Kidney epithelial cell (primary cell): Measurements from ENCODE around the gene NR1H2. TPM values are rescaled to one million over a fixed set of nuclear protein-coding genes. Genes with fewer than 3 reads are reported as not detected.

Experiments
- DNase-seq: peaks from one replicate; pipeline ENCODE4 v3.0.0-alpha.2; 2010; ENCODE audit warnings: low read depth
- H3K27me3 ChIP-seq: 2 replicates; pipeline ENCODE4 v1.6.0; 2011; ENCODE audit warnings: low read length; ENCODE audit not compliant: control insufficient read depth, insufficient read depth
- H3K36me3 ChIP-seq: 2 replicates; pipeline ENCODE4 v1.5.1; 2011; ENCODE audit warnings: low read length; ENCODE audit not compliant: control insufficient read depth, insufficient read depth
- H3K4me3 ChIP-seq: 2 replicates; pipeline ENCODE4 v1.5.1; 2011; ENCODE audit warnings: low read depth, mild to moderate bottlenecking, control low read depth, low read length
- CTCF ChIP-seq: IDR thresholded peaks from 2 replicates; pipeline ENCODE4 v1.5.1; 2011; ENCODE audit warnings: mild to moderate bottlenecking, moderate library complexity, low read length, control low read depth, inconsistent platforms; ENCODE audit not compliant: insufficient read depth, poor library complexity, severe bottlenecking
- total RNA-seq: library from RNA; depleted of rRNA; stranded (reverse); fragments of >200 nt; gene quantifications from 2 replicates; pipeline ENCODE4 v1.2.3, GENCODE V29; 2015

NR1H2 gene
- total RNA-seq, 1 donor from 2014 or later, result 86.5 TPM

- no peaks in the 10 kb centered on the region for H3K36me3 ChIP-seq
- no peak overlapping the region for H3K4me3 ChIP-seq
- DNase-seq, result no peak
- no peak for TF ChIP-seq CTCF
- peaks cover 23% of the 10 kb centered on the region for H3K27me3 ChIP-seq
These were observed 46.4 kb downstream of the NR1H2 start for GRCh38 chr19:50422397-50423278.

GRCh38 chr19:50423279-50424113, 47.2 kb downstream of the NR1H2 start:
- peaks cover 22% of the 10 kb centered on the region for H3K27me3 ChIP-seq
- no peak overlapping the region for H3K4me3 ChIP-seq
- no peak for TF ChIP-seq CTCF
- DNase-seq, result no peak
- no peaks in the 10 kb centered on the region for H3K36me3 ChIP-seq

DNA sequence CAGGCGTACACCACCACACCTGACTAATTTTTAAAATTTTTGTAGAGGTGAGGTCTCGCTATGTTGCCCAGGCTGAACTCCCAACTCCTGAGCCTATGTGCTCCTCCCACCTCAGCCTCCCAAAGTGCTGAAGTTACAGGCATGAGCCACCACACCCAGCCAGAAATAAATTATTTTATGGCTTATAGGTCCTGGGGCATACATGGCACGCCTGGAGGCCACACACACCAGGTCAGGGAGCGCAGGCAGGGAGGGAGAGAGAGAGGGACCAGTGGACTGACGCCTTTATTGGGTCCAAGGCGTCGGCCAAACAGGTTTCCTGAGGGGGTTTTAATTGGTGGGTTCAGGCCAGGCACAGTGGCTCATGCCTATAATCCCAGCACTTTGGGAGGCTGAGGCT, 49.3 kb downstream of the NR1H2 start:
- DNase-seq, result no peak
- no peak overlapping the region for H3K4me3 ChIP-seq
- H3K27me3 ChIP-seq, result peaks cover 17% of the 10 kb centered on the region
- H3K36me3 ChIP-seq, result no peaks in the 10 kb centered on the region
- no peak for TF ChIP-seq CTCF

DNA sequence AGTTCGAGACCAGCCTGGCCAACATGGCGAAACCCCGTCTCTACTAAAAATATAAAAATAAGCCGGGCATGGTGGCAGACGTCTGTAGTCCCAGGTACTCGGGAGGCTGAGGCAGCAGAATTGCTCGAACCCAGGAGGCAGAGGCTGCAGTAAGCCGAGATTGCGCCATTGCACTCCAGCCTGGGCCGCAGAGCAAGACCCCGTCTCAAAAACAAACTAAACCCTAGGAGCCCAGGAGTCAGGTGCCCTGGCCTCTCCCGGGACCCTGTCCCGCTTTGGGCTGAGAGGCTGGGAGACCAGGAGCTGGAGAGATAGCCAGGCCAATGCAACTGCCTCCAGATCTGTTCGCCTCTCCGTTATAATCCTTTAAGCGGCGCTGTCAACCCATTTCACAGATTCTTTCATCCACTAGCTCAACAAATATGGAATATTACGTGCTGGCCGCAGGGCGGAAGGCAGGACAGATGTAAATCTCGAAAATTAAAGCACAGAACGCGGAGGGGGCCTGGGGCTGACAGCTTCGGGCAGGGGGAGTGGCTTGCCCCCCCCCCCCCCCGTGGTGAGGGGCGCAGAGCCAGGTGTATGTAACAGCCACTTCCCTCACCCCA, 51.2 kb downstream of the NR1H2 start:
- no peak for TF ChIP-seq CTCF
- Histone ChIP-seq H3K36me3 (no peaks in the 10 kb centered on the region), H3K27me3 (peaks cover 28% of the 10 kb centered on the region), H3K4me3 (no peak overlapping the region)
- DNase-seq, result no peak

- no peaks in the 10 kb centered on the region for H3K36me3 ChIP-seq
- no peak for TF ChIP-seq CTCF
- peaks cover 34% of the 10 kb centered on the region for H3K27me3 ChIP-seq
- peak; percentile 39 for DNase-seq
- H3K4me3 ChIP-seq, result no peak overlapping the region
These were observed 51.8 kb downstream of the NR1H2 start for GRCh38 chr19:50427997-50428425.
